Activated naive CD4-positive, alpha-beta T cell treated with anti-CD3 and anti-CD28 coated beads, Interleukin-2, amount 50 U/mL, for 24 hours (primary cell): Measurements from ENCODE around the gene TMEM139.
A peak's percentile ranks its signal among the peaks of the same experiment; 100 is the strongest.

ENCODE experiments used
- H3K27ac Mint-ChIP-seq: one replicate; pipeline ENCODE4 v1.8.0; 2021; ENCODE audit warnings: mild to moderate bottlenecking, mixed read lengths
- H3K27me3 Mint-ChIP-seq: one replicate; pipeline ENCODE4 v1.8.0; 2021; ENCODE audit warnings: mixed read lengths
- H3K36me3 Mint-ChIP-seq: one replicate; pipeline ENCODE4 v1.8.0; 2021; ENCODE audit warnings: mixed read lengths
- H3K4me1 Mint-ChIP-seq: one replicate; pipeline ENCODE4 v1.8.0; 2021; ENCODE audit warnings: mixed read lengths
- H3K4me3 Mint-ChIP-seq: one replicate; pipeline ENCODE4 v1.8.0; 2021; ENCODE audit warnings: mild to moderate bottlenecking, mixed read lengths
- H3K9me3 Mint-ChIP-seq: one replicate; pipeline ENCODE4 v1.8.0; 2021; ENCODE audit warnings: mixed read lengths

TMEM139 gene

GRCh38 chr7:143284591-143285469 is at the start of gene TMEM139:
TMEM139 (plus strand) TSS chr7:143284958; CDS start chr7:143285958, 1,000 bp downstream.
- Mint-ChIP-seq H3K4me1 (peaks cover 58% of the 10 kb centered on the region), H3K36me3 (peaks cover 2% of the 10 kb centered on the region), H3K27me3 (no peaks in the 10 kb centered on the region), H3K9me3 (no peaks in the 10 kb centered on the region), H3K27ac (peak within 1 kb of the TSS; percentile 17), H3K4me3 (no peak within 1 kb of the TSS)

- Mint-ChIP-seq H3K9me3 (peaks cover 15% of the 10 kb centered on the region), H3K27me3 (peaks cover 3% of the 10 kb centered on the region), H3K27ac (no peak overlapping the region), H3K4me1 (peaks cover 4% of the 10 kb centered on the region), H3K4me3 (no peak overlapping the region), H3K36me3 (peaks cover 11% of the 10 kb centered on the region)
Observed at GRCh38 chr7:143235561-143235960, 49.2 kb upstream of the TMEM139 start.

GRCh38 chr7:143236408-143236990 is 48.3 kb upstream of the TMEM139 start:
- Mint-ChIP-seq H3K27ac (no peak overlapping the region), H3K9me3 (peaks cover 15% of the 10 kb centered on the region), H3K36me3 (peaks cover 11% of the 10 kb centered on the region), H3K4me3 (no peak overlapping the region), H3K27me3 (peaks cover 3% of the 10 kb centered on the region), H3K4me1 (peaks cover 11% of the 10 kb centered on the region)

GRCh38 chr7:143237366-143237765 is 47.4 kb upstream of the TMEM139 start:
- Mint-ChIP-seq H3K4me3 (no peak overlapping the region), H3K9me3 (peaks cover 15% of the 10 kb centered on the region), H3K27ac (no peak overlapping the region), H3K36me3 (peaks cover 11% of the 10 kb centered on the region), H3K27me3 (peaks cover 3% of the 10 kb centered on the region), H3K4me1 (peaks cover 11% of the 10 kb centered on the region)

- Mint-ChIP-seq H3K9me3 (peaks cover 15% of the 10 kb centered on the region), H3K36me3 (peaks cover 11% of the 10 kb centered on the region), H3K4me1 (peaks cover 12% of the 10 kb centered on the region), H3K4me3 (no peak overlapping the region), H3K27ac (no peak overlapping the region), H3K27me3 (peaks cover 3% of the 10 kb centered on the region)
Observed at GRCh38 chr7:143238289-143238980, 46.3 kb upstream of the TMEM139 start.

- H3K9me3 Mint-ChIP-seq: peaks cover 15% of the 10 kb centered on the region
- no peak overlapping the region for H3K27ac Mint-ChIP-seq
- H3K4me3 Mint-ChIP-seq: no peak overlapping the region
Observed at GRCh38 chr7:143239813-143240212, 44.9 kb upstream of the TMEM139 start.

GRCh38 chr7:143240291-143241168 is 44.2 kb upstream of the TMEM139 start:
- Mint-ChIP-seq H3K27ac (no peak overlapping the region), H3K36me3 (peaks cover 11% of the 10 kb centered on the region), H3K9me3 (peaks cover 15% of the 10 kb centered on the region), H3K4me1 (peaks cover 32% of the 10 kb centered on the region), H3K27me3 (peaks cover 2% of the 10 kb centered on the region), H3K4me3 (no peak overlapping the region)

More at GRCh38 chr7:143239813-143240212, 44.9 kb upstream of the TMEM139 start:
- Mint-ChIP-seq H3K27me3 (peaks cover 3% of the 10 kb centered on the region), H3K36me3 (peaks cover 11% of the 10 kb centered on the region), H3K4me1 (peaks cover 25% of the 10 kb centered on the region)

- H3K27ac Mint-ChIP-seq: no peak overlapping the region
- H3K27me3 Mint-ChIP-seq: no peaks in the 10 kb centered on the region
- no peaks in the 10 kb centered on the region for H3K9me3 Mint-ChIP-seq
- peaks cover 50% of the 10 kb centered on the region for H3K4me1 Mint-ChIP-seq
- H3K4me3 Mint-ChIP-seq: no peak overlapping the region
- H3K36me3 Mint-ChIP-seq: no peaks in the 10 kb centered on the region
Observed at GRCh38 chr7:143242306-143242705, 42.5 kb upstream of the TMEM139 start.

- no peak overlapping the region for H3K4me3 Mint-ChIP-seq
- H3K36me3 Mint-ChIP-seq: no peaks in the 10 kb centered on the region
- H3K27ac Mint-ChIP-seq: no peak overlapping the region
- peaks cover 58% of the 10 kb centered on the region for H3K4me1 Mint-ChIP-seq
- H3K27me3 Mint-ChIP-seq: no peaks in the 10 kb centered on the region
- peaks cover 1% of the 10 kb centered on the region for H3K9me3 Mint-ChIP-seq
Observed at GRCh38 chr7:143243111-143243510, 41.6 kb upstream of the TMEM139 start.

- Mint-ChIP-seq H3K4me3 (no peak overlapping the region), H3K36me3 (no peaks in the 10 kb centered on the region), H3K4me1 (peaks cover 63% of the 10 kb centered on the region), H3K27me3 (no peaks in the 10 kb centered on the region), H3K9me3 (peaks cover 5% of the 10 kb centered on the region), H3K27ac (no peak overlapping the region)
Observed at GRCh38 chr7:143243614-143244013, 41.1 kb upstream of the TMEM139 start.

GRCh38 chr7:143244321-143244720 is 40.4 kb upstream of the TMEM139 start:
- H3K27me3 Mint-ChIP-seq: no peaks in the 10 kb centered on the region
- peaks cover 70% of the 10 kb centered on the region for H3K4me1 Mint-ChIP-seq
- H3K9me3 Mint-ChIP-seq: peaks cover 10% of the 10 kb centered on the region
- H3K36me3 Mint-ChIP-seq: peaks cover 5% of the 10 kb centered on the region
- H3K27ac Mint-ChIP-seq: peak overlapping the region; percentile 53
- H3K4me3 Mint-ChIP-seq: no peak overlapping the region

GRCh38 chr7:143245123-143245522 is 39.6 kb upstream of the TMEM139 start:
- no peaks in the 10 kb centered on the region for H3K27me3 Mint-ChIP-seq
- peak overlapping the region; percentile 74 for H3K27ac Mint-ChIP-seq
- H3K36me3 Mint-ChIP-seq: peaks cover 5% of the 10 kb centered on the region
- H3K4me3 Mint-ChIP-seq: peak overlapping the region; percentile 37
- H3K9me3 Mint-ChIP-seq: peaks cover 17% of the 10 kb centered on the region
- peaks cover 78% of the 10 kb centered on the region for H3K4me1 Mint-ChIP-seq

GRCh38 chr7:143247372-143247771 is 37.4 kb upstream of the TMEM139 start:
- H3K27me3 Mint-ChIP-seq: no peaks in the 10 kb centered on the region
- H3K27ac Mint-ChIP-seq: peak overlapping the region; percentile 47
- H3K9me3 Mint-ChIP-seq: peaks cover 19% of the 10 kb centered on the region
- peaks cover 7% of the 10 kb centered on the region for H3K36me3 Mint-ChIP-seq
- H3K4me3 Mint-ChIP-seq: no peak overlapping the region
- H3K4me1 Mint-ChIP-seq: peaks cover 89% of the 10 kb centered on the region

GRCh38 chr7:143248761-143249354 is 35.9 kb upstream of the TMEM139 start:
- H3K4me3 Mint-ChIP-seq: no peak overlapping the region
- H3K27me3 Mint-ChIP-seq: no peaks in the 10 kb centered on the region
- peaks cover 22% of the 10 kb centered on the region for H3K9me3 Mint-ChIP-seq
- peaks cover 16% of the 10 kb centered on the region for H3K36me3 Mint-ChIP-seq
- peak overlapping the region; percentile 81 for H3K27ac Mint-ChIP-seq
- H3K4me1 Mint-ChIP-seq: peaks cover 97% of the 10 kb centered on the region

GRCh38 chr7:143250199-143250598 is 34.6 kb upstream of the TMEM139 start:
- Mint-ChIP-seq H3K9me3 (peaks cover 22% of the 10 kb centered on the region), H3K27ac (peak overlapping the region; percentile 87), H3K36me3 (peaks cover 16% of the 10 kb centered on the region), H3K27me3 (no peaks in the 10 kb centered on the region), H3K4me1 (peaks cover 96% of the 10 kb centered on the region), H3K4me3 (no peak overlapping the region)
